K562 (cell line): ENCODE results near the gene SSBP2. TPM values are rescaled to one million over a fixed set of nuclear protein-coding genes. Genes with fewer than 3 reads are reported as not detected.
A peak's percentile ranks its signal among the peaks of the same experiment; 100 is the strongest.

Source experiments
- ATAC-seq: fragments of 200-7000 bp; cut with Tn5 transposase; 3 replicates; pipeline ENCODE4 v1.9.1; 2020; ENCODE audit warnings: moderate library complexity
- BruUV-seq: library from RNA; stranded (reverse); fragments of 400-500 nt; replicated peaks from 2 replicates; lab custom pipeline; 2021; lab: Mats Ljungman, UMichigan
- CTCF ChIA-PET: fragments of 300-600 bp; formaldehyde crosslinking; extraction: SDS; loops from one replicate; lab custom pipeline; 2021; ENCODE audit warnings: low intra/inter-chr PET ratio; lab: Yijun Ruan, JAX
- POLR2A ChIA-PET: fragments of 300-600, 350-650 bp; sonication (Branson Sonifier 250); formaldehyde crosslinking; extraction: SDS; loops from one replicate; lab custom pipeline; 2021; ENCODE audit warnings: antibody characterized with exemption, inconsistent platforms; lab: Yijun Ruan, JAX
- DNase-seq, 4 experiments: peaks; one replicate each; pipeline versions ENCODE4 v3.0.0 to v3.0.0-alpha.2; 2011 to 2018; ENCODE audit warnings: low spot score in 3 of 4, mixed read lengths in 3 of 4; ENCODE audit errors: extremely low read depth in 1 of 4
- FAIRE-seq: peaks from 2 replicates; lab custom pipeline; 2011; peaks lifted over from hg19 to GRCh38; lab: Jason Lieb, UNC
- H2AFZ ChIP-seq: 2 replicates; pipeline ENCODE4 v1.6.0; 2011; ENCODE audit warnings: low read depth, low read length, control low read depth, inconsistent platforms
- H3K27ac ChIP-seq: fragments of 200-600 bp; 3 replicates; pipeline ENCODE4 v1.8.0; 2011; ENCODE audit warnings: low read depth, mild to moderate bottlenecking, control low read depth, inconsistent platforms, low read length, moderate library complexity, mixed read lengths; ENCODE audit errors: extremely low read depth
- H3K27me3 ChIP-seq, 2 experiments: fragments of 300-600 bp in 1 of 2; 2 replicates in 1 of 2; 3 replicates in 1 of 2; pipeline versions ENCODE4 v1.6.0 to v1.8.0; 2011; ENCODE audit warnings: inconsistent platforms in 2 of 2, low read length in 2 of 2, mild to moderate bottlenecking in 1 of 2, mixed read lengths in 1 of 2, moderate library complexity in 1 of 2; ENCODE audit not compliant: control insufficient read depth in 2 of 2, insufficient read depth in 2 of 2
- H3K36me3 ChIP-seq: fragments of 300-600 bp; 3 replicates; pipeline ENCODE4 v1.8.0; 2011; ENCODE audit warnings: mild to moderate bottlenecking, low read length, inconsistent platforms; ENCODE audit not compliant: control insufficient read depth, insufficient read depth
- H3K4me1 ChIP-seq, 2 experiments: fragments of 200-600 bp in 1 of 2; replicated peaks in 1 of 2; 2 replicates in 1 of 2; 3 replicates in 1 of 2; pipeline versions ENCODE4 v1.5.1 to v1.8.0; 2011; ENCODE audit warnings: inconsistent platforms in 2 of 2, low read length in 2 of 2, mild to moderate bottlenecking in 1 of 2, mixed read lengths in 1 of 2, moderate library complexity in 1 of 2; ENCODE audit not compliant: control insufficient read depth in 2 of 2, insufficient read depth in 2 of 2
- H3K4me2 ChIP-seq: 2 replicates; pipeline ENCODE4 v1.6.1; 2011; ENCODE audit warnings: low read length, control low read depth, inconsistent platforms, mixed read lengths; ENCODE audit not compliant: insufficient read depth
- H3K4me3 ChIP-seq: fragments of 200-600 bp; sonication (generic), shearing (Covaris generic); 2 replicates; pipeline ENCODE4 v1.5.1; 2016; ENCODE audit warnings: control low read depth, inconsistent platforms
- H3K79me2 ChIP-seq: fragments of 200-600 bp; 3 replicates; pipeline ENCODE4 v1.8.0; 2011; ENCODE audit warnings: low read length, inconsistent platforms; ENCODE audit not compliant: control insufficient read depth, insufficient read depth
- H3K9ac ChIP-seq, 2 experiments: 2 replicates each; pipeline versions ENCODE4 v1.6.0 to v1.6.1; 2011; ENCODE audit warnings: low read depth in 2 of 2, low read length in 2 of 2, control low read depth in 1 of 2, inconsistent platforms in 1 of 2, mild to moderate bottlenecking in 1 of 2, mixed read lengths in 1 of 2; ENCODE audit not compliant: insufficient read depth in 1 of 2
- H3K9me1 ChIP-seq: one replicate; pipeline ENCODE4 v1.6.0; 2011; ENCODE audit warnings: inconsistent platforms, mild to moderate bottlenecking, low read length, moderate library complexity; ENCODE audit not compliant: control insufficient read depth, insufficient read depth
- H3K9me3 ChIP-seq: replicated peaks from 2 replicates; pipeline ENCODE4 v1.5.1; 2011; ENCODE audit warnings: low read depth, low read length, inconsistent platforms; ENCODE audit not compliant: control insufficient read depth, insufficient read depth
- H4K20me1 ChIP-seq: replicated peaks from 2 replicates; pipeline ENCODE4 v1.6.1; 2011; ENCODE audit warnings: low read length, inconsistent platforms, mixed read lengths; ENCODE audit not compliant: control insufficient read depth, insufficient read depth
- USF1 ChIP-seq: sonication (generic); formaldehyde crosslinking; IDR thresholded peaks from 2 replicates; pipeline ENCODE4 v1.9.0; 2022; ENCODE audit warnings: mild to moderate bottlenecking, missing genetic modification reagents
- WGBS: fragments of 100-300 bp; shearing (Covaris generic); methylation state at CpG from one replicate; pipeline ENCODE4 v1.1.6; 2016; ENCODE audit warnings: low coverage, mixed read lengths; ENCODE audit not compliant: insufficient coverage; ENCODE audit errors: missing lambda C conversion rate; 5-methylcytosine and 5-hydroxymethylcytosine counted together
- in situ Hi-C: fragments of 300-500 bp; cut with MboI; formaldehyde crosslinking; loops from 4 replicates; pipeline ENCODE4 v1.15.0; 2018; ENCODE audit warnings: inconsistent platforms, mixed read lengths
- intact Hi-C: fragments of 100-400 bp; cut with micrococcal nuclease; formaldehyde crosslinking; loops from 2 replicates; pipeline ENCODE4 v1.14.2; 2022
- polyA plus RNA-seq, 8 experiments: library from polyadenylated mRNA; depleted of rRNA in 4 of 8; stranded (reverse) in 5 of 8; unstranded in 3 of 8; fragments of >200 nt; fragmentation: Nextera tagmentation in 2 of 8; fragmentation: Illumina TruSeq in 1 of 8; extraction: Ambion mirVana in 2 of 8; extraction: Trizol in 1 of 8; gene quantifications; 2 replicates each; pipeline versions ENCODE4 v1.2.1 to v1.2.3, GENCODE V29; 2011 to 2014; ENCODE audit warnings: inconsistent platforms in 1 of 8, missing spikeins in 1 of 8
- total RNA-seq, 7 experiments: library from RNA; depleted of rRNA in 6 of 7; stranded (reverse); fragments of >200 nt in 6 of 7; fragmentation: Illumina TruSeq in 2 of 7; extraction: Trizol in 2 of 7; gene quantifications; 2 replicates each; pipeline versions ENCODE4 v1.2.1 to v1.2.3, GENCODE V29; 2011 to 2021; ENCODE audit warnings: low replicate concordance in 1 of 7
- TF ChIP-seq, protein P1 (sequence below), 2 experiments: fragments of 450-650 bp in 1 of 2; sonication (generic) in 1 of 2; formaldehyde crosslinking in 1 of 2; IDR thresholded peaks; 2 replicates each; pipeline versions ENCODE4 v1.7.1 to v1.9.0; 2016 to 2022; ENCODE audit warnings: inconsistent platforms in 1 of 2, mild to moderate bottlenecking in 1 of 2, missing genetic modification reagents in 1 of 2

SSBP2 gene
- total and polyA plus RNA-seq, 9 of the 15 experiments (the other 6 are each of a cell fraction or from before 2014, with no cell fraction given): 22.3 to 133 (median 42.1) TPM

DNA sequence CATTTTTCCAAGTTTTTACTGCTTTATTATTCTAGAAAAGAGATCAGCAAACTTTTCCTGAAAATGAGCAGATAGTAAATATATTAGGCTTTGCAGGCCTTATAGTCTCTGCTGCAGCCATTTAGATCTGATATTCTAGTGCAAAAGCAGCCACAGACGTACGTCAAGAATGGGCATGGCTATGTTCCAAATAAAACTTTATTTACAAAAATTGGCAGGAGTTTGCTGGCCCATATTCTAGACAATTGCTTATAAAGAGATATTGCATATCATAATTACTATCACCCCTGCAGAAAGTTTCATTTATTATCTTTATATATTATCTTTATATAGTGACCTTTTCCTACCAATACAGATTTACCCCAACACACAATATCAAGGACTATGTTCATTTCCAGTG, 195.0 kb downstream of the SSBP2 start:
- in situ Hi-C loops: no loop called here
- no peaks in the 10 kb centered on the region for H3K27me3 ChIP-seq

More for the DNA sequence above, 195.0 kb downstream of the SSBP2 start:
- intact Hi-C loops: no loop called here
- 85% methylated on average over 2 of the region's 2 CpGs for WGBS
- FAIRE-seq (no peak), ATAC-seq (no peak), DNase-seq (no peak)
- Histone ChIP-seq H3K79me2 (no peaks in the 10 kb centered on the region), H3K4me1 (no peaks in the 10 kb centered on the region), H3K9me1 (no peaks in the 10 kb centered on the region), H3K4me3 (no peak overlapping the region), H3K27ac (no peak overlapping the region), H3K9ac (no peak overlapping the region), H2AFZ (no peak overlapping the region), H3K36me3 (no peaks in the 10 kb centered on the region), H3K9me3 (no peaks in the 10 kb centered on the region), H3K4me2 (no peak overlapping the region), H4K20me1 (no peaks in the 10 kb centered on the region)
- TF ChIP-seq, protein P1, sequence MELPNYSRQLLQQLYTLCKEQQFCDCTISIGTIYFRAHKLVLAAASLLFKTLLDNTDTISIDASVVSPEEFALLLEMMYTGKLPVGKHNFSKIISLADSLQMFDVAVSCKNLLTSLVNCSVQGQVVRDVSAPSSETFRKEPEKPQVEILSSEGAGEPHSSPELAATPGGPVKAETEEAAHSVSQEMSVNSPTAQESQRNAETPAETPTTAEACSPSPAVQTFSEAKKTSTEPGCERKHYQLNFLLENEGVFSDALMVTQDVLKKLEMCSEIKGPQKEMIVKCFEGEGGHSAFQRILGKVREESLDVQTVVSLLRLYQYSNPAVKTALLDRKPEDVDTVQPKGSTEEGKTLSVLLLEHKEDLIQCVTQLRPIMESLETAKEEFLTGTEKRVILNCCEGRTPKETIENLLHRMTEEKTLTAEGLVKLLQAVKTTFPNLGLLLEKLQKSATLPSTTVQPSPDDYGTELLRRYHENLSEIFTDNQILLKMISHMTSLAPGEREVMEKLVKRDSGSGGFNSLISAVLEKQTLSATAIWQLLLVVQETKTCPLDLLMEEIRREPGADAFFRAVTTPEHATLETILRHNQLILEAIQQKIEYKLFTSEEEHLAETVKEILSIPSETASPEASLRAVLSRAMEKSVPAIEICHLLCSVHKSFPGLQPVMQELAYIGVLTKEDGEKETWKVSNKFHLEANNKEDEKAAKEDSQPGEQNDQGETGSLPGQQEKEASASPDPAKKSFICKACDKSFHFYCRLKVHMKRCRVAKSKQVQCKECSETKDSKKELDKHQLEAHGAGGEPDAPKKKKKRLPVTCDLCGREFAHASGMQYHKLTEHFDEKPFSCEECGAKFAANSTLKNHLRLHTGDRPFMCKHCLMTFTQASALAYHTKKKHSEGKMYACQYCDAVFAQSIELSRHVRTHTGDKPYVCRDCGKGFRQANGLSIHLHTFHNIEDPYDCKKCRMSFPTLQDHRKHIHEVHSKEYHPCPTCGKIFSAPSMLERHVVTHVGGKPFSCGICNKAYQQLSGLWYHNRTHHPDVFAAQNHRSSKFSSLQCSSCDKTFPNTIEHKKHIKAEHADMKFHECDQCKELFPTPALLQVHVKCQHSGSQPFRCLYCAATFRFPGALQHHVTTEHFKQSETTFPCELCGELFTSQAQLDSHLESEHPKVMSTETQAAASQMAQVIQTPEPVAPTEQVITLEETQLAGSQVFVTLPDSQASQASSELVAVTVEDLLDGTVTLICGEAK (IDR thresholded peaks at IDR 0.05): peak; percentile 77
- TF ChIP-seq, protein P1 (CRISPR knock-in tag; IDR thresholded peaks at IDR 0.05): no peak
- no peak for TF ChIP-seq USF1 (CRISPR knock-in tag)
- BruUV-seq: no TSS peak
- ChIA-PET CTCF (interaction anchor here (0.6 kb wide), 1 partner anchor 1087 kb away, joined by 3 read pairs; no protein-coding TSS in a partner anchor), POLR2A (no interaction called here)
